Neural cell (in vitro differentiated cells): ENCODE results near the gene GPR150. TPM values are rescaled to one million over a fixed set of nuclear protein-coding genes. Genes with fewer than 3 reads are reported as not detected.

Source experiments
- H2AFZ ChIP-seq: fragments of 200-600, 300-800 bp; sonication (generic), shearing (Covaris generic); 2 replicates; pipeline ENCODE4 v1.6.0; 2014; ENCODE audit warnings: low read depth, mild to moderate bottlenecking, antibody characterized with exemption, low read length, moderate library complexity
- H3F3A ChIP-seq: fragments of 200-600 bp; shearing (Covaris generic); 2 replicates; pipeline ENCODE4 v1.6.1; 2016; ENCODE audit warnings: mild to moderate bottlenecking, moderate library complexity, mixed read lengths, antibody characterized with exemption, low read length; ENCODE audit not compliant: insufficient read depth, poor library complexity, severe bottlenecking
- H3K27ac ChIP-seq: fragments of 200-600, 300-800 bp; sonication (generic), shearing (Covaris generic); 2 replicates; pipeline ENCODE4 v1.5.1; 2014; ENCODE audit warnings: mild to moderate bottlenecking, low read length, moderate library complexity
- H3K27me3 ChIP-seq: fragments of 300-800, 200-600 bp; sonication (generic), shearing (Covaris generic); 2 replicates; pipeline ENCODE4 v1.6.0; 2014; ENCODE audit warnings: mild to moderate bottlenecking, low read depth, low read length, moderate library complexity; ENCODE audit not compliant: insufficient read depth
- H3K36me3 ChIP-seq: fragments of 300-800, 200-600 bp; sonication (generic), shearing (Covaris generic); 2 replicates; pipeline ENCODE4 v1.5.1; 2014; ENCODE audit warnings: mild to moderate bottlenecking, antibody characterized with exemption, low read length, moderate library complexity; ENCODE audit not compliant: insufficient read depth
- H3K4me2 ChIP-seq: fragments of 300-800, 200-600 bp; sonication (generic), shearing (Covaris generic); 2 replicates; pipeline ENCODE4 v1.6.0; 2014; ENCODE audit warnings: mild to moderate bottlenecking, low read length
- H3K4me3 ChIP-seq: fragments of 300-800, 200-600 bp; sonication (generic), shearing (Covaris generic); 2 replicates; pipeline ENCODE4 v1.5.1; 2014; ENCODE audit warnings: mild to moderate bottlenecking, low read length, moderate library complexity
- H3K79me2 ChIP-seq: fragments of 200-600 bp; shearing (Covaris generic); replicated peaks from 2 replicates; pipeline ENCODE4 v1.6.0; 2014; ENCODE audit warnings: mild to moderate bottlenecking, low read length, moderate library complexity; ENCODE audit not compliant: insufficient read depth
- H3K9ac ChIP-seq: fragments of 300-800, 200-600 bp; sonication (generic), shearing (Covaris generic); 2 replicates; pipeline ENCODE4 v1.6.1; 2016; ENCODE audit warnings: mild to moderate bottlenecking, low read length, mixed read lengths
- H3K9me2 ChIP-seq: fragments of 200-600 bp; shearing (Covaris generic); 2 replicates; pipeline ENCODE4 v1.6.1; 2016; ENCODE audit warnings: mild to moderate bottlenecking, low read length, mixed read lengths; ENCODE audit not compliant: insufficient read depth
- H3K9me3 ChIP-seq: fragments of 200-600, 300-800 bp; sonication (generic), shearing (Covaris generic); 2 replicates; pipeline ENCODE4 v1.6.1; 2016; ENCODE audit warnings: mild to moderate bottlenecking, mixed run types, low read length, moderate library complexity, mixed read lengths
- H4K20me1 ChIP-seq: fragments of 200-600 bp; shearing (Covaris generic); 2 replicates; pipeline ENCODE4 v1.6.1; 2016; ENCODE audit warnings: mild to moderate bottlenecking, mixed run types; ENCODE audit not compliant: insufficient read depth
- CTCF ChIP-seq: fragments of 450-650 bp; IDR thresholded peaks from 2 replicates; pipeline ENCODE4 v1.5.1; 2014; ENCODE audit warnings: antibody characterized with exemption, mild to moderate bottlenecking, moderate library complexity; ENCODE audit not compliant: poor library complexity, severe bottlenecking
- EP300 ChIP-seq: fragments of 450-650 bp; conservative IDR thresholded peaks from 2 replicates; pipeline ENCODE4 v1.6.1; 2014; ENCODE audit warnings: antibody characterized with exemption, mild to moderate bottlenecking, moderate library complexity; ENCODE audit not compliant: poor library complexity, severe bottlenecking
- EZH2 ChIP-seq: fragments of 200-600, 300-800 bp; shearing (Covaris generic), sonication (generic); IDR thresholded peaks from 2 replicates; pipeline ENCODE4 v1.6.1; 2014; ENCODE audit warnings: antibody characterized with exemption, low read length, borderline replicate concordance, mild to moderate bottlenecking; ENCODE audit not compliant: insufficient read depth, poor library complexity, severe bottlenecking
- MXI1 ChIP-seq: fragments of 450-650 bp; conservative IDR thresholded peaks from 2 replicates; pipeline ENCODE4 v1.6.1; 2014; ENCODE audit warnings: antibody characterized with exemption, mild to moderate bottlenecking; ENCODE audit not compliant: poor library complexity, severe bottlenecking
- POLR2AphosphoS5 ChIP-seq: IDR thresholded peaks from 2 replicates; pipeline ENCODE4 v1.6.1; 2012
- RAD21 ChIP-seq: fragments of 450-650 bp; conservative IDR thresholded peaks from 2 replicates; pipeline ENCODE4 v1.6.1; 2014; ENCODE audit warnings: antibody characterized with exemption, mild to moderate bottlenecking, moderate library complexity
- REST ChIP-seq: IDR thresholded peaks from 2 replicates; pipeline ENCODE4 v1.6.1; 2012; ENCODE audit warnings: borderline replicate concordance
- SMC3 ChIP-seq: fragments of 450-650 bp; conservative IDR thresholded peaks from 2 replicates; pipeline ENCODE4 v1.6.1; 2014; ENCODE audit warnings: antibody characterized with exemption, mild to moderate bottlenecking, moderate library complexity; ENCODE audit not compliant: poor library complexity
- TAF1 ChIP-seq: IDR thresholded peaks from 2 replicates; pipeline ENCODE4 v1.6.1; 2012; ENCODE audit warnings: low read depth
- polyA plus RNA-seq: library from polyadenylated mRNA; depleted of rRNA; stranded (reverse); fragments of >200 nt; gene quantifications from 2 replicates; pipeline ENCODE4 v1.2.3, GENCODE V29; 2014

GPR150 gene
- polyA plus RNA-seq, 1 donor from 2014 or later = not detected

DNA sequence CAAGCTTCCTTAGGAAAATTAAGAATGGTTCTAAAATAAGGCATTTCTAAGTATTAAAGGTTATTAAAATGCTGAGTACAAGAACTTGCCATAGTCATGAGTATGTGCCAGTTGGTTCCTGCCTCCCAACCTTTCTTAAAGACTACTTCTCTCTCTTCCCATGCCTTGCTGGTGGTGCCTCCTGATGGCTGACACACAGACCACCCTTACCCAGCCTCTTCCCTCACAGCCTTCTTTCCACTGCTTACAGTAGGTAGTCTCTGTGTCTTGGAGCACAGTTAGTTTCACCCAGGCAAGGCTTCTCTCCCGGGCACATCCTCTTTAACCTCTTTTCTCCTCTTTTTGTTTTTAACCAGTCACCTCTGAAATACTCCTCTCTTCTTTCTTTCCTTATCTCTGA is 20.6 kb upstream of the GPR150 start:
- Histone ChIP-seq H3F3A (no peaks in the 10 kb centered on the region), H2AFZ (no peak overlapping the region), H3K4me3 (no peak overlapping the region), H3K79me2 (no peaks in the 10 kb centered on the region), H3K4me2 (no peak overlapping the region), H3K9ac (no peak overlapping the region), H3K9me3 (no peaks in the 10 kb centered on the region), H4K20me1 (no peaks in the 10 kb centered on the region), H3K27me3 (no peaks in the 10 kb centered on the region), H3K27ac (no peak overlapping the region), H3K9me2 (no peaks in the 10 kb centered on the region), H3K36me3 (no peaks in the 10 kb centered on the region)
- TF ChIP-seq REST = no peak
- no peak for TF ChIP-seq POLR2AphosphoS5

GRCh38 chr5:95600557-95600956 is 19.3 kb upstream of the GPR150 start:
- H3K79me2 ChIP-seq = no peaks in the 10 kb centered on the region
- no peaks in the 10 kb centered on the region for H3F3A ChIP-seq

More at GRCh38 chr5:95600557-95600956, 19.3 kb upstream of the GPR150 start:
- no peaks in the 10 kb centered on the region for H3K36me3 ChIP-seq
- H3K27me3 ChIP-seq = no peaks in the 10 kb centered on the region
- no peaks in the 10 kb centered on the region for H3K9me2 ChIP-seq
- no peak overlapping the region for H3K27ac ChIP-seq
- no peaks in the 10 kb centered on the region for H3K9me3 ChIP-seq
- no peak overlapping the region for H3K4me3 ChIP-seq
- TF ChIP-seq REST (no peak), POLR2AphosphoS5 (no peak), TAF1 (no peak), RAD21 (no peak), EP300 (no peak), EZH2 (no peak), MXI1 (no peak), CTCF (no peak), SMC3 (no peak)
- H3K9ac ChIP-seq = no peak overlapping the region
- no peaks in the 10 kb centered on the region for H4K20me1 ChIP-seq
- no peak overlapping the region for H3K4me2 ChIP-seq
- H2AFZ ChIP-seq = no peak overlapping the region
